ENCODE data around the gene DCLRE1C.

DNA sequence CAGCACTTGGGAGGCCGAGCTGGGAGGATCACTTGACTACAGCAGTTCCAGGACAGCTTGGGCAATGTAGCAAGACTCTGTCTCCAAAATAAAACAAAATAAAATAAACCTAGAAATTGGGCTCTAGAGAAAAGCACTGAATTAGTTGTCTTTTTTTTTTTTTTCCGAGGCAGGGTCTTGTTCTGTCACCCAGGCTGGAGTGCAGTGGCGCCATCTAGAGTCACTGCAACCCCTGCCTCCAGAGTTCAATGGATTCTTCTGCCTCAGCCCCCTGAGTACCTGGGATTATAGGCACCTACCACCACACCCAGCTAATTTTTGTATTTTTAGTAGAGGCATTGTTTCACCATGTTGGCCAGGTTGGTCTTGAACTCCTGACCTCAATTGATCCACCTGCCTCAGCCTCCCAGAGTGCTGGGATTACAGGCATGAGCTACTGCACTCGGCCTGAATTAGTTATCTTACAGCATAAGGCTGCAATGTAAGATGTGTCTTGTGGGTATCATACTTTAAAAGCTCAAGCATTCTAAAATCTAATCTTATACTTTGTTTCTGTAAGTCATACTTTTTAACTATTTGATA lies 18.1 kb upstream of the DCLRE1C start:
- TF ChIP-seq, protein P1, sequence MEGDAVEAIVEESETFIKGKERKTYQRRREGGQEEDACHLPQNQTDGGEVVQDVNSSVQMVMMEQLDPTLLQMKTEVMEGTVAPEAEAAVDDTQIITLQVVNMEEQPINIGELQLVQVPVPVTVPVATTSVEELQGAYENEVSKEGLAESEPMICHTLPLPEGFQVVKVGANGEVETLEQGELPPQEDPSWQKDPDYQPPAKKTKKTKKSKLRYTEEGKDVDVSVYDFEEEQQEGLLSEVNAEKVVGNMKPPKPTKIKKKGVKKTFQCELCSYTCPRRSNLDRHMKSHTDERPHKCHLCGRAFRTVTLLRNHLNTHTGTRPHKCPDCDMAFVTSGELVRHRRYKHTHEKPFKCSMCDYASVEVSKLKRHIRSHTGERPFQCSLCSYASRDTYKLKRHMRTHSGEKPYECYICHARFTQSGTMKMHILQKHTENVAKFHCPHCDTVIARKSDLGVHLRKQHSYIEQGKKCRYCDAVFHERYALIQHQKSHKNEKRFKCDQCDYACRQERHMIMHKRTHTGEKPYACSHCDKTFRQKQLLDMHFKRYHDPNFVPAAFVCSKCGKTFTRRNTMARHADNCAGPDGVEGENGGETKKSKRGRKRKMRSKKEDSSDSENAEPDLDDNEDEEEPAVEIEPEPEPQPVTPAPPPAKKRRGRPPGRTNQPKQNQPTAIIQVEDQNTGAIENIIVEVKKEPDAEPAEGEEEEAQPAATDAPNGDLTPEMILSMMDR (IDR thresholded peaks at IDR 0.05), result peak; percentile 5 to 54 (median 44)
- TF ChIP-seq POLR2A (IDR thresholded peaks at IDR 0.05), result no peak

Measured in adrenal gland (tissue), 5 donors.